SK-N-SH (cell line): ENCODE measurements around the gene DCAF6.

Experiments used
- EP300 ChIP-seq, 2 experiments: IDR thresholded peaks; 2 replicates each; pipeline versions ENCODE4 v1.4.0 to v1.6.1; 2012; ENCODE audit warnings: borderline replicate concordance in 1 of 2, low read depth in 1 of 2, low read length in 1 of 2
- FOXJ3 ChIP-seq: sonication (generic); formaldehyde crosslinking; IDR thresholded peaks from 2 replicates; pipeline ENCODE4 v1.5.1; 2020; ENCODE audit warnings: mild to moderate bottlenecking, missing genetic modification reagents
- GABPA ChIP-seq: IDR thresholded peaks from 2 replicates; pipeline ENCODE4 v1.4.0; 2012; ENCODE audit warnings: low read depth, mild to moderate bottlenecking
- GATA2 ChIP-seq: sonication (generic); formaldehyde crosslinking; IDR thresholded peaks from 2 replicates; pipeline ENCODE4 v1.5.0; 2020; ENCODE audit warnings: mild to moderate bottlenecking, missing genetic modification reagents
- MXI1 ChIP-seq: IDR thresholded peaks from 2 replicates; pipeline ENCODE4 v1.6.1; 2012; ENCODE audit warnings: mild to moderate bottlenecking, low read depth, low read length, improper control_type of control experiment
- POLR2AphosphoS5 ChIP-seq: IDR thresholded peaks from 2 replicates; pipeline ENCODE4 v1.6.1; 2012; ENCODE audit warnings: low read depth, low read length
- RFX5 ChIP-seq: IDR thresholded peaks from 2 replicates; pipeline ENCODE4 v1.6.1; 2012; ENCODE audit warnings: mild to moderate bottlenecking, improper control_type of control experiment, low read length
- TEAD4 ChIP-seq: IDR thresholded peaks from 2 replicates; pipeline ENCODE4 v1.4.0; 2012; ENCODE audit warnings: mild to moderate bottlenecking, borderline replicate concordance; ENCODE audit not compliant: insufficient read depth
- TF ChIP-seq, protein P1 (sequence below): fragments of 200-600 bp; sonication (generic); IDR thresholded peaks from 2 replicates; pipeline ENCODE4 v1.6.1; 2017; ENCODE audit warnings: antibody characterized with exemption, mild to moderate bottlenecking, moderate library complexity
- TF ChIP-seq, protein P2 (sequence below): fragments of 150-350 bp; IDR thresholded peaks from 2 replicates; pipeline ENCODE4 v1.6.1; 2017; ENCODE audit warnings: antibody characterized with exemption, low read length, low read depth, borderline replicate concordance

DNA sequence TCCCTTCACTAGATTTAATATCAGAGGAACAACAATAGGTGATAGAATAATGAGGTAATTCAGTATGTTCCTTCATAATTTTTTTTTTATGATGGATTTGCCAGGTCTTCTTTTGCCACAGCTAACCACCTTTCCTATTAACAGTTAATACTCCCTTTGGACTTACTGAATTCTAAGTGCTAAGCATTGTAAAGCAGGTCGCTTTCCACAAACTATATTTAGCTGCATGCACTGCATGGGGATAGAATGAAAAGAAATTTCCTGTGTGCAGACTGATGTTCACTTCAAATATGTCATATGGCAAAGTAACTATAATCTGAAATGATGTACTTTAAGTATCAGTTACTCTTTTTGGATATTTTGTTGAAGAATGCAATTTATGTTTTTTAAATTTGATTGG lies 114.4 kb downstream of the DCAF6 start:
- TF ChIP-seq, protein P1, sequence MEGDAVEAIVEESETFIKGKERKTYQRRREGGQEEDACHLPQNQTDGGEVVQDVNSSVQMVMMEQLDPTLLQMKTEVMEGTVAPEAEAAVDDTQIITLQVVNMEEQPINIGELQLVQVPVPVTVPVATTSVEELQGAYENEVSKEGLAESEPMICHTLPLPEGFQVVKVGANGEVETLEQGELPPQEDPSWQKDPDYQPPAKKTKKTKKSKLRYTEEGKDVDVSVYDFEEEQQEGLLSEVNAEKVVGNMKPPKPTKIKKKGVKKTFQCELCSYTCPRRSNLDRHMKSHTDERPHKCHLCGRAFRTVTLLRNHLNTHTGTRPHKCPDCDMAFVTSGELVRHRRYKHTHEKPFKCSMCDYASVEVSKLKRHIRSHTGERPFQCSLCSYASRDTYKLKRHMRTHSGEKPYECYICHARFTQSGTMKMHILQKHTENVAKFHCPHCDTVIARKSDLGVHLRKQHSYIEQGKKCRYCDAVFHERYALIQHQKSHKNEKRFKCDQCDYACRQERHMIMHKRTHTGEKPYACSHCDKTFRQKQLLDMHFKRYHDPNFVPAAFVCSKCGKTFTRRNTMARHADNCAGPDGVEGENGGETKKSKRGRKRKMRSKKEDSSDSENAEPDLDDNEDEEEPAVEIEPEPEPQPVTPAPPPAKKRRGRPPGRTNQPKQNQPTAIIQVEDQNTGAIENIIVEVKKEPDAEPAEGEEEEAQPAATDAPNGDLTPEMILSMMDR: no peak
- no peak for TF ChIP-seq GATA2 (CRISPR knock-in tag)
- no peak for TF ChIP-seq EP300 (IDR thresholded peaks at IDR 0.05; ENCODE audit: borderline replicate concordance in 1 of 2, low read depth in 1 of 2, low read length in 1 of 2)
- TF ChIP-seq POLR2AphosphoS5: no peak
- TF ChIP-seq MXI1: no peak
- no peak for TF ChIP-seq GABPA
- no peak for TF ChIP-seq TEAD4
- TF ChIP-seq RFX5: no peak
- TF ChIP-seq FOXJ3 (CRISPR knock-in tag): no peak
- TF ChIP-seq, protein P2, sequence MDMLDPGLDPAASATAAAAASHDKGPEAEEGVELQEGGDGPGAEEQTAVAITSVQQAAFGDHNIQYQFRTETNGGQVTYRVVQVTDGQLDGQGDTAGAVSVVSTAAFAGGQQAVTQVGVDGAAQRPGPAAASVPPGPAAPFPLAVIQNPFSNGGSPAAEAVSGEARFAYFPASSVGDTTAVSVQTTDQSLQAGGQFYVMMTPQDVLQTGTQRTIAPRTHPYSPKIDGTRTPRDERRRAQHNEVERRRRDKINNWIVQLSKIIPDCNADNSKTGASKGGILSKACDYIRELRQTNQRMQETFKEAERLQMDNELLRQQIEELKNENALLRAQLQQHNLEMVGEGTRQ: no peak
